ENCODE results near the gene LRRC38.

GRCh38 chr1:13510499-13510898 lies 3.3 kb downstream of the LRRC38 start:
- TF ChIP-seq CTCF (conservative IDR thresholded peaks at IDR 0.05 in 1 of 2, IDR thresholded peaks at IDR 0.05 in 1 of 2; ENCODE audit: low read depth in 1 of 2, low read length in 2 of 2) (no peak), EZH2 (IDR thresholded peaks at IDR 0.05; ENCODE audit: low read length, missing control alignments) (no peak)
